MM.1S (cell line): ENCODE data around the gene LMBR1.

Source experiments
- DNase-seq: peaks from one replicate; pipeline ENCODE4 v3.0.0-alpha.2; 2015
- H2AFZ ChIP-seq: fragments of 300-600 bp; sonication (generic); 2 replicates; pipeline ENCODE4 v1.6.0; 2016; ENCODE audit warnings: antibody characterized with exemption, low read length
- H3F3A ChIP-seq: fragments of 300-600 bp; sonication (generic); 2 replicates; pipeline ENCODE4 v1.6.1; 2016; ENCODE audit warnings: mild to moderate bottlenecking, antibody characterized with exemption, low read length, moderate library complexity, mixed read lengths; ENCODE audit not compliant: insufficient read depth
- H3K27ac ChIP-seq: fragments of 300-600 bp; sonication (generic); 2 replicates; pipeline ENCODE4 v1.5.1; 2016; ENCODE audit warnings: mild to moderate bottlenecking, low read length
- H3K27me3 ChIP-seq: fragments of 300-600 bp; sonication (generic); replicated peaks from 2 replicates; pipeline ENCODE4 v1.6.0; 2016; ENCODE audit warnings: low read length; ENCODE audit not compliant: insufficient read depth
- H3K36me3 ChIP-seq: fragments of 300-600 bp; sonication (generic); replicated peaks from 2 replicates; pipeline ENCODE4 v1.6.1; 2016; ENCODE audit warnings: mild to moderate bottlenecking, low read length, mixed read lengths; ENCODE audit not compliant: insufficient read depth
- H3K4me1 ChIP-seq: fragments of 300-600 bp; sonication (generic); 2 replicates; pipeline ENCODE4 v1.6.1; 2016; ENCODE audit warnings: low read length, mixed read lengths
- H3K4me2 ChIP-seq: fragments of 300-600 bp; sonication (generic); 2 replicates; pipeline ENCODE4 v1.6.0; 2016; ENCODE audit warnings: low read depth, low read length
- H3K4me3 ChIP-seq: fragments of 300-600 bp; sonication (generic); 2 replicates; pipeline ENCODE4 v1.5.1; 2016; ENCODE audit warnings: low read length, mixed read lengths
- H3K79me2 ChIP-seq: fragments of 300-600 bp; sonication (generic); 2 replicates; pipeline ENCODE4 v1.6.1; 2016; ENCODE audit warnings: mixed run types, low read length, mixed read lengths
- H3K9ac ChIP-seq: fragments of 300-600 bp; sonication (generic); 2 replicates; pipeline ENCODE4 v1.6.1; 2016; ENCODE audit warnings: low read length, mixed read lengths
- H3K9me2 ChIP-seq: fragments of 300-600 bp; sonication (generic); replicated peaks from 2 replicates; pipeline ENCODE4 v1.6.1; 2016; ENCODE audit warnings: mild to moderate bottlenecking, low read length, mixed read lengths; ENCODE audit not compliant: insufficient read depth
- H3K9me3 ChIP-seq: fragments of 300-600 bp; sonication (generic); replicated peaks from 2 replicates; pipeline ENCODE4 v1.6.1; 2016; ENCODE audit warnings: mild to moderate bottlenecking, low read length, mixed read lengths; ENCODE audit not compliant: insufficient read depth
- H4K20me1 ChIP-seq: fragments of 300-600 bp; sonication (generic); 2 replicates; pipeline ENCODE4 v1.6.1; 2016; ENCODE audit warnings: mild to moderate bottlenecking, low read length, moderate library complexity, mixed read lengths; ENCODE audit not compliant: insufficient read depth
- EZH2 ChIP-seq: fragments of 300-600 bp; sonication (generic); optimal IDR thresholded peaks from 2 replicates; pipeline ENCODE3; 2017; ENCODE audit warnings: low read depth, mild to moderate bottlenecking, antibody characterized with exemption, low read length, mixed read lengths
- EZH2phosphoT487 ChIP-seq: fragments of 300-600 bp; sonication (generic); IDR thresholded peaks from 2 replicates; pipeline ENCODE4 v1.6.1; 2018; ENCODE audit warnings: antibody characterized with exemption, low read length
- TF ChIP-seq, protein P1 (sequence below): fragments of 300-600 bp; sonication (generic); IDR thresholded peaks from 2 replicates; pipeline ENCODE4 v1.5.1; 2016; ENCODE audit warnings: antibody characterized with exemption, low read length, mixed read lengths

The LMBR1 gene, protein sequence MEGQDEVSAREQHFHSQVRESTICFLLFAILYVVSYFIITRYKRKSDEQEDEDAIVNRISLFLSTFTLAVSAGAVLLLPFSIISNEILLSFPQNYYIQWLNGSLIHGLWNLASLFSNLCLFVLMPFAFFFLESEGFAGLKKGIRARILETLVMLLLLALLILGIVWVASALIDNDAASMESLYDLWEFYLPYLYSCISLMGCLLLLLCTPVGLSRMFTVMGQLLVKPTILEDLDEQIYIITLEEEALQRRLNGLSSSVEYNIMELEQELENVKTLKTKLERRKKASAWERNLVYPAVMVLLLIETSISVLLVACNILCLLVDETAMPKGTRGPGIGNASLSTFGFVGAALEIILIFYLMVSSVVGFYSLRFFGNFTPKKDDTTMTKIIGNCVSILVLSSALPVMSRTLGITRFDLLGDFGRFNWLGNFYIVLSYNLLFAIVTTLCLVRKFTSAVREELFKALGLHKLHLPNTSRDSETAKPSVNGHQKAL

DNA sequence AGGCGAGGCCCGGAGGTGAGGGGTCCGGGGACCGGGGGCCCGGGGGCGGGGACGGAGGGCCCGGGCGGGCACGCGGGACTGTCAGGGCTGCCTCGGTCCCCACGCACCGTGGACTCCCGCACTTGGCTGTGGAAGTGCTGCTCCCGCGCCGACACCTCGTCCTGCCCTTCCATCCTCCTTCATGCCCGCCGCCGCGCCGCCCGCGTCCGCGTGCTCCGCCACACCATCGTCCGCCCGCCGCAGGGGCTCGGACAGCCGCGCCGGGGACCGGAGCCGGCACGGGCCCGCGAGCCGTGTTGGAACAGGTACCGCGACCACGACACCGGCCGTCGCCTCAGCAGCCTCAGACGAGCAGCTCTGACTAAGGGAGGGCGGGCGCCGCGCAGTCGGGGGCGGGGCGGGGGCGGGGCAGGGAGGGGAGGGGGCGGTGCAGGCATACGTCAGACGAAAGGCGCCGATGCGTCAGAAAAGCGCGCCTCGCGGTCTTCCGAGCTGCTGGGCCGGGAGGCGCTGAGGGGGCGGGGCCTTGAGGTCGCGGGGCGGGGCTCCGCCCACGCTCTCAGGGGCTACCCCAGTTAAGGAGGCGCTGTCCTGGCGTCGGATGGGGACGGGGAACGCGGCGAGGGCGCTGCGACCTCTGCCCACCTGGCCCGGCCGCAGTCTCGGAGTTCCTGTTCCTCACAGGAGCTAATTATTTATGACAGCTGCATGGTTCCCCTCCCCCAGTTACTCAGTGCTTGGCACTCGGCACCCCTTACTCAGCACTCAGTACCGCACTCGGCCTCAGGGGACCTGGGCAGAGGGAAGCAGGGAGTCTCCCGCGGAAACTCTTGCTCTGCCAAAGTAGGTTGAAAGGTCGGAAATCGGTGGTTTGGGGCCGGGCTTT, at the start of gene LMBR1:
TSS of gene LMBR1 (minus strand) at position 363 of the 886 bp plus-strand sequence. CDS start at position 173, 190 bp downstream.
- H3K4me1 ChIP-seq: peaks cover 10% of the 10 kb centered on the region
- H2AFZ ChIP-seq: peak within 1 kb of the TSS; percentile 69

DNA sequence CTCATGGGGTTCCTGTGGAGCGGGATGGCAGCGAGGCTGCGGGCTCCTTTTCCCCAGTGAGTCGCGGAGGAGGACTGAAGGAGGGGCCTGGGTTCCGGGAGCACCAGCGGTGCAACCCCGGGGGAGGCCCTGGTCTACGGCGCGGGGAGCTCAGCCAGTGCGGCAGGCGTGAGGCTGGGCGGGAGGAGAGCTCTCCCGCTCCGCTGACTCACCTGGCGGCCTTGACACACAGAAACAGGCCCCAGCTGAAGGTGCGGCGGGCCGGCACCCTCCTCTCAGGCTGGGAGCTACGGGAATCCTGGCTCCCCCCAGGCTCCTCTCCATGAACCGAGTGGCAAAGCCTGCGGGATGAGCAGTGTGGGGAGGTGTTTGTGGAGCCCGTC, 49.7 kb upstream of the LMBR1 start:
- H3K9me3 ChIP-seq: no peaks in the 10 kb centered on the region
- no peak for DNase-seq
- H3K36me3 ChIP-seq: no peaks in the 10 kb centered on the region
- TF ChIP-seq EZH2phosphoT487 (no peak), EZH2 (no peak)
- no peaks in the 10 kb centered on the region for H3K9me2 ChIP-seq
- no peak overlapping the region for H2AFZ ChIP-seq
- no peaks in the 10 kb centered on the region for H3F3A ChIP-seq
- no peak overlapping the region for H3K4me3 ChIP-seq
- no peak overlapping the region for H3K4me2 ChIP-seq
- no peaks in the 10 kb centered on the region for H3K4me1 ChIP-seq
- H3K27me3 ChIP-seq: peaks cover 20% of the 10 kb centered on the region
- no peak overlapping the region for H3K9ac ChIP-seq
- no peaks in the 10 kb centered on the region for H4K20me1 ChIP-seq
- no peaks in the 10 kb centered on the region for H3K79me2 ChIP-seq
- no peak overlapping the region for H3K27ac ChIP-seq

More for the DNA sequence above, at the start of gene LMBR1:
- Histone ChIP-seq H3K4me2 (peak within 1 kb of the TSS; percentile 84), H3K9me3 (no peaks in the 10 kb centered on the region), H3K27ac (peak within 1 kb of the TSS; percentile 91), H3F3A (peaks cover 12% of the 10 kb centered on the region; the same call in 1 of the 2 replicates), H3K9ac (peak within 1 kb of the TSS; percentile 87), H3K79me2 (peaks cover 40% of the 10 kb centered on the region), H4K20me1 (no peaks in the 10 kb centered on the region; the same call in 1 of the 2 replicates), H3K9me2 (no peaks in the 10 kb centered on the region), H3K27me3 (no peaks in the 10 kb centered on the region), H3K4me3 (peak within 1 kb of the TSS; percentile 79), H3K36me3 (no peaks in the 10 kb centered on the region; the same call in 1 of the 2 replicates)
- TF ChIP-seq, protein P1, sequence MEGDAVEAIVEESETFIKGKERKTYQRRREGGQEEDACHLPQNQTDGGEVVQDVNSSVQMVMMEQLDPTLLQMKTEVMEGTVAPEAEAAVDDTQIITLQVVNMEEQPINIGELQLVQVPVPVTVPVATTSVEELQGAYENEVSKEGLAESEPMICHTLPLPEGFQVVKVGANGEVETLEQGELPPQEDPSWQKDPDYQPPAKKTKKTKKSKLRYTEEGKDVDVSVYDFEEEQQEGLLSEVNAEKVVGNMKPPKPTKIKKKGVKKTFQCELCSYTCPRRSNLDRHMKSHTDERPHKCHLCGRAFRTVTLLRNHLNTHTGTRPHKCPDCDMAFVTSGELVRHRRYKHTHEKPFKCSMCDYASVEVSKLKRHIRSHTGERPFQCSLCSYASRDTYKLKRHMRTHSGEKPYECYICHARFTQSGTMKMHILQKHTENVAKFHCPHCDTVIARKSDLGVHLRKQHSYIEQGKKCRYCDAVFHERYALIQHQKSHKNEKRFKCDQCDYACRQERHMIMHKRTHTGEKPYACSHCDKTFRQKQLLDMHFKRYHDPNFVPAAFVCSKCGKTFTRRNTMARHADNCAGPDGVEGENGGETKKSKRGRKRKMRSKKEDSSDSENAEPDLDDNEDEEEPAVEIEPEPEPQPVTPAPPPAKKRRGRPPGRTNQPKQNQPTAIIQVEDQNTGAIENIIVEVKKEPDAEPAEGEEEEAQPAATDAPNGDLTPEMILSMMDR: peak; percentile 79
- no peak for TF ChIP-seq EZH2phosphoT487
- peak; percentile 99 for DNase-seq

DNA sequence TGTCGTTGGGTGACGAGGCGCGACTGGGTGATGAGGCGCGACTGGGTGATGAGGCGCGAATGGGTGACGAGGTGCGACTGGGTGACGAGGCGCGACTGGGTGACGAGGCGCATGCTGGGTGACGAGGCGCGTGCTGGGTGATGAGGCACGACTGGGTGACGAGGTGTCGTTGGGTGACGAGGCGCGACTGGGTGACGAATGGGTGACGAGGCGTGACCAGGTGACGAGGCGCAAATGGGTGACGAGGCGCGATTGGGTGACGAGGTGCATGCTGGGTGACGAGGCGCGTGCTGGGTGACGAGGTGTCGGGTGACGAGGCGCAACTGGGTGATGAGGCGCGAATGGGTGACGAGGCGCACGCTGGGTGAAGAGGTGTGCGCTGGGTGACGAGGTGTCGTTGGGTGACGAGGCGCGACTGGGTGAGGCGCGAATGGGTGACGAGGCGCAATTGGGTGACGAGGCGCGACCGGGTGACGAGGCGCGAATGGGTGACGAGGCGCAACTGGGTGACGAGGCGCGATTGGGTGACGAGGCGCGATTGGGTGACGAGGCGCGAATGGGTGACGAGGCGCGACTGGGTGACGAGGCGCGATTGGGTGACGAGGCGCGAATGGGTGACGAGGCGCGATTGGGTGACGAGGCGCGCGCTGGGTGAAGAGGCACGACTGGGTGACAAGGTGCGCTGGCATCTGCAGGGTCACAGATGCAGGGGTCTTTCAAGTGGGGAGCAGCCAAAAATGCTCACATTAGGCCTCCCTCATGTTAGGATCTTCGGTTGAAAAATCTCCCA, 48.6 kb upstream of the LMBR1 start:
- Histone ChIP-seq H3K9me3 (no peaks in the 10 kb centered on the region), H3K9me2 (no peaks in the 10 kb centered on the region), H3K27ac (no peak overlapping the region), H4K20me1 (no peaks in the 10 kb centered on the region), H3K4me1 (no peaks in the 10 kb centered on the region), H3K4me3 (no peak overlapping the region), H3K36me3 (no peaks in the 10 kb centered on the region), H3F3A (no peaks in the 10 kb centered on the region), H3K4me2 (no peak overlapping the region), H3K79me2 (no peaks in the 10 kb centered on the region), H3K27me3 (peaks cover 12% of the 10 kb centered on the region), H3K9ac (no peak overlapping the region), H2AFZ (no peak overlapping the region)
- no peak for TF ChIP-seq EZH2
- TF ChIP-seq, protein P1: no peak
- TF ChIP-seq EZH2phosphoT487: no peak
- DNase-seq: no peak
